ENCODE data around the gene KRTAP13-3.

The KRTAP13-3 gene

DNA sequence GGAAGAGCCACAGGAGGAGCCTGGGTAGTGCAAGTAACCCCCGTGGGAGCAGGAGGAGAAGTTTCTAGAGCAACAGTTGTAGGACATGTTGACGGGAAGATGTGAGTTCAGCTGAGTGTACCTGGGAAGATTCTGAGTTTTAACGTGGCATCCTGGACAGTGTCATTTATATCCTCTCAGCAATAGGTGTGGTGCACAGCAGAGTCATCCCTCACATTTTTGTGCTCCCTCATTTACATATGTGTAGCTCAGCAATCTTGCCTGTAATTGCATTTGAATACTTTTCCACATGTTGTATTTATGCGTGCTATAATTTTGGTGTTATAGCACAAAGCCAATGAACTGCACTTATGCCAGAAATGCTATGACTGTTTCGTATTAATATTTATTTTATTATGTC lies at the start of gene KRTAP13-3:
KRTAP13-3 (minus strand) TSS at position 101 of the 400 bp plus-strand sequence; CDS start at position 87, 14 bp downstream.
- DNase-seq (ENCODE audit: low spot score) (no peak), FAIRE-seq (no peak)

GRCh38 chr21:30468900-30469714 lies 43.4 kb upstream of the KRTAP13-3 start:
- DNase-seq (ENCODE audit: low spot score), result no peak

GRCh38 chr21:30463713-30464112 lies 38.0 kb upstream of the KRTAP13-3 start:
- DNase-seq (ENCODE audit: low spot score) (peak; percentile 7), FAIRE-seq (no peak)

More at GRCh38 chr21:30468900-30469714, 43.4 kb upstream of the KRTAP13-3 start:
- FAIRE-seq, result no peak

DNA sequence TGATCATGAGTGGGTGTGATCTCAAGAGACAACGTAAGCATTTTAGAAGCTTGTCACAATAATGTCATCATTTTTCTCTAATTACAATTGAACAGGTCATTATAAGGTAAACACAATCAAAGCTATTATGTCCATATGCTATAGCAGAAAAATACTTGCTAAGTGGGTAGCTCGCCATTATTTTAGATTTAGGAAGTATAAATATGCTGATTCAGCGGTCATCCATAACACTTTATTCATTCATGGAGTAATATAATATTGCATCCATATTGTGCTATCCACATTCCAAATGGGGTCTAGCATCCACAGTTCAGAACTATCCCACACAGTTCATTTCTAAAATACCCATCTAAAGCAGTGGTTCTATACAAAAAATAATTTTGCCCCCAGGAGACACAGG lies 22.8 kb upstream of the KRTAP13-3 start:
- FAIRE-seq (no peak), DNase-seq (ENCODE audit: low spot score) (no peak)

- DNase-seq (ENCODE audit: low spot score) (no peak), FAIRE-seq (no peak)
Observed at GRCh38 chr21:30447056-30447455, 21.3 kb upstream of the KRTAP13-3 start.

- FAIRE-seq, result no peak
- no peak for DNase-seq (ENCODE audit: low spot score)
Observed at GRCh38 chr21:30444204-30444603, 18.5 kb upstream of the KRTAP13-3 start.

GRCh38 chr21:30443226-30443625 lies 17.5 kb upstream of the KRTAP13-3 start:
- DNase-seq (ENCODE audit: low spot score) (no peak), FAIRE-seq (no peak)

DNA sequence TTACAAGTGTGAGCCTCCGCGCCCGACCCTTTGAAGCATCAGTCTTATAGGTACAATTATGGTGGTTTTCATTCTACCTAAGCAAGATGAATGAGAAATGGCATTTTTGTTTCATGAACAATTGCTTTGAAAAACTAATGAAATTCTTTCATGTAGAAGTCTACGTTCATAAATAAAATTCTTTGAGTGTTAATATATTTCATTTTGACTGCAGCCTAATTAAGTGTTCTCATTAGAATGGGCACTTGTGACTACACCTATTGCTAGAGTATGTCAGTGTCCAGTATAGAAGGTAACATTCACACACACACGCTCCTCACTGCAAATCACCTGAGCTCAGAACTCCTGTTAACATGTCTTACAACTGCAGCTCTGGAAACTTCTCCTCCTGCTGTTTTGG lies 14.2 kb upstream of the KRTAP13-3 start, which contains the start of gene KRTAP15-1:
KRTAP15-1 (plus strand) TSS at position 301 of the 400 bp plus-strand sequence; CDS start at position 354, 53 bp downstream.
- FAIRE-seq (no peak), DNase-seq (ENCODE audit: low spot score) (no peak)

DNA sequence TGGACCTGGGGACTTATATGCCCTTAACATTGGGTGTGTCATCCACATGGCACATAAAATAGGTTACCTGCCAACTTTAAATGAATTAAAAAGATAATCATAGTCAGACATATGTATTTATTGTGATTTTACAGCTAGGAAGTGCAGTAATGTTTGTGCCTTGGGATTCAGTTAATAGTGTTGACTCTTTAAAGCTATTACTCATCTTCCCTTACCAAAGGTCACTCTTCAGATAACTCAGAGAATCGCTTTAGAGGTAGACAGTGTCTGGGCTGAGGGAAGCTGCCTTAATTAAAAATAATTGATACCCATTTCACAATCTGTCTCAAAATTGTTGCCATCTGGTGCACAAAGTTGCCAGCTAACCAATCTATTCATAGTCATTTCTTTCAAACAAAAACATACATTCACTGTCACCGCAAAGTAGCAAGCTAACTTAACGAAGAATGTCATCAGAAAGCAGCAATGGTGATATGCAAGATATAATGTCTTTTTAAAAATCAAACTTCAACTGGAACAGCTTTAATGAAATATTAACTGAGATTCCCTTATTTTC lies 11.4 kb upstream of the KRTAP13-3 start:
- no peak for FAIRE-seq
- DNase-seq (ENCODE audit: low spot score), result no peak

GRCh38 chr21:30434033-30434631 lies 8.4 kb upstream of the KRTAP13-3 start:
- FAIRE-seq (no peak), DNase-seq (ENCODE audit: low spot score) (no peak)

DNA sequence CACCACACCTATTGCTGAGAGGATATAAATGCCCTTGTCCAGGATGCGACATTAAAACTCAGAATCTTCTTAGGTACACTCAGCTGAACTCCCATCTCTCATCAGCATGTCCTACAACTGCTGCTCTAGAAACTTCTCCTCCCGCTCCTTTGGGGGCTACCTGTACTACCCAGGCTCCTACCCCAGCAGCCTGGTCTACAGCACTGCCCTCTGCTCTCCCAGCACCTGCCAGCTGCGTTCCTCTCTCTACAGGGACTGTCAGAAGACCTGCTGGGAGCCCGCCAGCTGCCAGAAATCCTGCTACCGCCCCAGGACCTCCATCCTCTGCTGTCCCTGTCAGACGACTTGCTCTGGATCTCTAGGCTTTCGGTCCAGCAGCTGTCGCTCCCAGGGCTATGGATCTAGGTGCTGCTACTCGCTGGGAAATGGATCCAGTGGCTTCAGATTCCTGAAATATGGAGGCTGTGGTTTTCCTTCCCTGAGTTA lies 4.5 kb upstream of the KRTAP13-3 start, which contains the start of gene KRTAP13-4:
KRTAP13-4 (plus strand) TSS at position 51 of the 486 bp plus-strand sequence; CDS start at position 107, 56 bp downstream.
- FAIRE-seq (no peak), DNase-seq (ENCODE audit: low spot score) (no peak)

DNA sequence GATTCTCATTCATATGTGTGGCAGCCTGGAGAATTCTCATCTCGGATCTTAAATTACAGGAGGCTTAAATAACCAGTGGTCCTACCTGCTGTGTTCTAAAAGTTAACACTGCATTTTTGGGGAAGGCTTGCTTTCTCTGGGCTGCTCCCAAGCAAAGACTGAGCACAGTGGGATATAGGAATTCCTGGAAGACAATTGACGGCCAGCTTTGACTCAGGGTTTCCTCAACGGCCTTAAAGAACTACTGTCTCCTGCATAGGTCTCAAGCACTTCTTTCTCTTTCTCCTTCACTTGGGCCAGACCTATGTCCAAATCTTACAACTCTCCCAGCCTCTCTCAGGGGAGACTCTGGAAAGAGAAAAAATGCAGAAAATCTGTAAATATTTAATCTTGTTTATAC lies 1.0 kb upstream of the KRTAP13-3 start:
- FAIRE-seq (no peak), DNase-seq (ENCODE audit: low spot score) (no peak)

DNA sequence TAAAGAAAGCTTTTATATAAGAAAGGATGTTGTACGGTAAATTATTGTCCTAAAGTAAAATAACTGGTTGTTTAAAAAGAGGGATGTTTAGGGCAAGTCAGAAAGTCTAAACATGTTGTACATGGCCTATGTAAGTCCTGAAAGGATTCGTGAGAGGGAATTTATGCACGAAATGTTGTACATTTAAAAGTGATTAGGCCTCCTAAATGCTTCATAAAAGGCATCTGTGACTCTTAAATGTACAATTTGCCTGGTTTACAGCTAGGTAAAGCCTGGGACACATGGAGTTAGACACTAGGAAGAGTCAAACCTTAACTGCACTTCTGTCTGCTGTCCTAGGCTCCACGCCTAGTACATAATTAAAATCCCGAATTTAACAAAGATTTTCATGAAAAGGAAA lies 9.7 kb downstream of the KRTAP13-3 start:
- DNase-seq (ENCODE audit: low spot score) (no peak), FAIRE-seq (no peak)

DNA sequence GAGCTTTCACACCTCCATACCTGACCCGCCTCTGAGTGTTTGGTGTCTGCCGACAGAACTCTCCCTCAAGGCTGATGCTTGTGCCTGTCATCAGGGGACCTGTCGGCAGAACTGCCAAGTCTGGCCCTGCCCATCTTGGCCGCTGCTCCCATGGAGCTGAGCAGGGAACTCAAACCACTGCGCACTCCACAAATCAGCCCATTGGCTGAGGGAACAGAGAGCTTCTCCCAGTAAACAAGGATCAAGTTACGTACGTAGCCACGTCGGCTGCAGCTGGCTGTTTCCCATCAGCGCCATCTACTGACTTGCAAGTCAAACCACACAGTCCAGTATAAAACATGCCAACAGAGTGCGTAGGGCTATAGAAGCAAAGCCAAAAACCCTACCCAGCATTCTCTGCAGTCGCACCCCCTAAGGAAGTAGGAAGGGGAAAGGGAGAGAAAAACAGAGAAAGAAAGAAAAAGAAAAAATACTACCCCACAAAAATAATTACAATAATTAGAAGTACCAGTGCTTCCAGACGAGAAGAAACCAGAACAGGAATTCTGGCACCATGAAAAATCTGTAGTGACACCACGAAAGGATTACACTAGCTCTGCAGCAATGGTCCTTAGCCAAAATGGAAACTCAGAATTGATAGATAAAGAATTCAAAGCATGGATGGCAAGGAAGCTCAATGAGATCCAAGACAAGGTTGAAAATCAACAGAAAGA lies 16.8 kb downstream of the KRTAP13-3 start:
- peak; percentile 54 for DNase-seq (ENCODE audit: low spot score)
- FAIRE-seq, result no peak

DNA sequence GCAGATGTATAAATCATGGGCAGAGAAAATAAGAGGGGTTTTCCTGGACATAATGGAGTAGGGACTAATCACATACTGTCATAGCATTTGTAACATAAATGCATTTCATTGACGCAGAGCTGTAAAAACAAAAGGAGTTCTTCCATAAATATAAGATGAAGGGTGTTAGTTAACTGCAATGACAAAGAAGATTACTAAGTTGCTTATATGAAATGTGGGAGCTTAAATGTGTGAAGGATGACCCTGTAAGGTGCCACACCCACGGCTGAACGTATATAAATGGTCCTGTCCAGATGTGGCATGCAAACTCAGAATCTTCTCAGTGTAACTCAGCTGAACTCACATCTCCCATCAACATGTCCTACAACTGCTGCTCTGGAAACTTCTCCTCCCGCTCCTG lies 30.0 kb downstream of the KRTAP13-3 start, which contains the start of gene KRTAP13-1:
KRTAP13-1 (plus strand) TSS at position 301 of the 400 bp plus-strand sequence; CDS start at position 357, 56 bp downstream.
- no peak for DNase-seq (ENCODE audit: low spot score)
- FAIRE-seq, result no peak

GRCh38 chr21:30391492-30392025 lies 34.2 kb downstream of the KRTAP13-3 start:
- FAIRE-seq (no peak), DNase-seq (ENCODE audit: low spot score) (no peak)

DNA sequence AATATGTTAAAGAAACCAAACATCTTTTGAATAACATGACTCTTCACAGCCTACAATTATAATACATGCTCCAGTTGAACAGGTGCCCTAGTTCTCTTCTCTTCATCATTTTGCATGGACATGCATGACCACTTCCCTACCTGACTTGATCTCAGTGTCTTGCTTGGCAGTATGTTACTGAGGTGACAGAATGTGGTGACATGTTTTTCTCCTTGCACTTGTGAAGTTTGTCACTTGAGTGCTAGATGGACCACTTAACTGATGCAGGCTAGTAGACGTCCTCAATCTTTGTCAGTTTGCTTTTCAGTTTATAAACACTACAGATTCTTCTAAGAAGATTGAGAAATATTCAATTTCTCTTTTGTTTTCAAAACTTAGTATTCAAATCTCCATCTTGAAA lies 43.5 kb downstream of the KRTAP13-3 start:
- DNase-seq (ENCODE audit: low spot score), result no peak
- FAIRE-seq, result no peak

Measured in RCC 7860 (cell line).